ENCODE results near the gene DNAH10.

The DNAH10 gene

GRCh38 chr12:123971770-123972456 lies 209.8 kb downstream of the DNAH10 start:
- DNase-seq (ENCODE audit: low spot score) = peak; percentile 23

GRCh38 chr12:123972457-123973401 lies 210.6 kb downstream of the DNAH10 start, which contains the start of the genes CCDC92 and ZNF664:
TSS of gene CCDC92 (minus strand) at chr12:123972831. CDS start at chr12:123944305, 28,526 bp downstream.
TSS of gene ZNF664 (plus strand) at chr12:123973215. CDS start at chr12:124012145, 38,930 bp downstream.
- DNase-seq (ENCODE audit: low spot score) = peak; percentile 93

DNA sequence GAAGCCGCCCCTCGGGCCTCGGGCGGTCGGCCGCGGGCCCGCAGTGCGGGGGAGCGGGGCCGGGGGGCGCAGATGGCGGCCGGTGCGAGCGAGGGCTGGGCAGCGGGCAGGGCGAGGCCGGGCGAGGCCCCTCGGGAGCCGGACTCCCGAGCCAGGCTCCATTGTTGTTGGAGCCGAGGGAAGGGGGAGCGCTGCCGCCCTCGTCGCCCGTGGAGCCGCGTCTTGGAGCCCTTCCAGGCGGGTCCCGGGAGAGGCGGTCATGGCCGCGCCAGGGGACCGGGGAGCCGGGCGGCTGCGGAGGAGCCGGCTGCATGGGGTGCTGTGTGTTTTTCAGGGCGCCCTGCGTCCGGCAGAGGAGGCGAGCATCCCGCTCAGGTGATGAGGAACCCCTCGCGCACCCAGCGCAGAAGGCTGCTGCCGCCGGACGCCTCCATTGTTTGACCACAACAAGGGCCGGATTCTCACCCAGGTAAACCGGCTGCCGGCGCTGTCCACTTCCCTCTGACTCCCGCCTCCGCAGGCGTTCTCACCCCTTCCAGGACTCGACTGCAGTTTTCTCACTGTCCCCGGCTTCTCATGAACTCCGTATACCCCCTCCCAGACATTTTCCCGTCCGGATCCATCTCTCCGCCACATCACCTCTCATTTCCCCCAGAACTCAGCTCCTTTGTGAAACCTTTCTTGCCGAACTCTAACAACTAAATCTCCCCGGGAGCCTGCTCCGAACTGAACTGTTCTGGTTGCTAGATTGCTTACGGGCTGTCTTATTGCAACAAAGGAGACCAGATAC lies 211.6 kb downstream of the DNAH10 start:
- peak; percentile 31 for DNase-seq (ENCODE audit: low spot score)

DNA sequence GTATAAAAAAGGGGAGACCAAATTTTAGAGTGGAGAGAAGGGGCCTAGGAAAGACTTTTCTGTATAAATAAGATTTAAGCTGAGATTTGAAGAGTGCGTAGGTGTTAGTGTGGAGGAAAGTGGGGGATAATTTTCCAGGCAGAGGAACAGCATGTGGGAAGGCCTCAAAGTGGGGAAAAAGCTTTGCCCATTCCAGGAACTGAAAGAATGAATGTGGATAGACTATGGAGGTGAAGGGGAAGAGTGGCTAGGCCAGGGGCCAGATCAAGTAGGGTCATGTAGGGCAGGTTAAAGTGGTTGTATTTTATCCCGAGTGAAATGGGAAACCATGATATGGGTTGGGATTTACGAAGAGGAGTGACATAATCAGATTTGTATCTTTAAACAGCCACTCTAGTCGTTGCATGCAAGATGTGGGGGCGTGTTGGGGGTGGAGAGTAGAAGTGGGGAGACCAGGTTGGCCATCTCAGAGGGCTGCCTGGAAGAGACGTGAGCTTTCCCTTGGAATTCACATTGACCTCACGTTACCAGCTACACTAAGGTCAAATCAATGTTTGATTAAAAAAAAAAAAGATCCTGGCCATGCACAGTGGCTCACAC lies 214.2 kb downstream of the DNAH10 start:
- DNase-seq (ENCODE audit: low spot score) = no peak

- no peak for DNase-seq (ENCODE audit: low spot score)
These were observed 217.5 kb downstream of the DNAH10 start for GRCh38 chr12:123979566-123979965.

DNA sequence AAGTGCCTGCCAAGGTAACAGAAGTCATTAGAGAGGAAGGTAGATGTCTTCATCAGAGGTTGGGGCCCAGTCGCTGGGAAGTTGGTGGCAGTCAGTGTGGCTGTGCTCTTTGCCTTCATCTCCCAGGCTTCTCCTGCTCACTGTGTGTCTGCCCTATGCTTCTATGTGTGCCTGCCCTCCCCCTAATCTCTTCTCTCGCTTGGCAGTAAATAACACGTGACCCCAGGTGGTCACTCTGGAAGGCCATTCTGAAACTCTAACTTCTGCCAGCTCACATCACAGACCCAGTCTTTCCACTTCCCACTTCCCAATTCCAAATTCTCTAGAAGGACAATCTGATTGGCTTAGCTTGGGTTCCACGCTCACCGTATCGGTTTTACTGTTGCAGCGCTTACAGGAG lies 220.2 kb downstream of the DNAH10 start:
- DNase-seq (ENCODE audit: low spot score) = no peak

DNA sequence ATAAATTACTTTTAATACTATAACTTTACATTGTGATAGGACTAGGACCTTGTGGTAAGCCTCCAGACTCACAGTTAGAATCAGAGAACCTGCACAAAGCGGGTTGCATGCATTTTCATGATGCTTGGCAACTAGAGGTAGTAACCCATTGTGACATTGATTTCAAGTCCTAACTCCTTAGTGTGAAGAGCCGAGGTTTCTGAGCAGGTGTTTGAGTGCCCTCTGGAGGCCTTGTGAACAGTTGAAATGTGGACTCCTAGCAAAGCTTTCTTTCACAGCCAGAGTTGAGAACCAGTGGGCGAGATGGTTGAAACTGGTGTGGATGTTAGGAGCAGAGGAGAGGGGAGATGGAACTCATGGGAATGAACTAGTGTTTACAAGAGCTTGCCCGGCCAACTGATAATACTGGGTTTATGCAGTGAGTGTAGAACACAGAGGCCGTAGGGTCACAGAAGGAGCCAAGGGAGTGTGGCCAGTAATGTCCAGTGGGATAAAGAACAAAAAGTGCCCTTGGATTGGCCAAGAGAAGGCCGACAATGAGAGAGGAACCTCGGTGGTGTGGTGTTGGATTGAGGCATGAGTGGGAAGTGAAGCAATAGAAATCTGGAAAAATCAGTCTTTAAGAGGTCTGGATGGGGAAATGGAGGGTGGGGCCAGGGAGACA lies 221.9 kb downstream of the DNAH10 start:
- DNase-seq (ENCODE audit: low spot score) = peak; percentile 28

- DNase-seq (ENCODE audit: low spot score) = no peak
These were observed 222.8 kb downstream of the DNAH10 start for GRCh38 chr12:123984903-123985302.

Measured in HuH-7 (cell line).